HEK293T (cell line): ENCODE results near the gene EIF4G3.

ENCODE experiments used
- CTCF ChIA-PET: fragments of 350-600 bp; formaldehyde crosslinking; extraction: SDS; loops from one replicate; lab custom pipeline; 2021; ENCODE audit warnings: antibody characterized with exemption, inconsistent platforms; lab: Yijun Ruan, JAX
- POLR2A ChIA-PET: fragments of 350-600 bp; formaldehyde crosslinking; extraction: SDS; loops from one replicate; lab custom pipeline; 2020; ENCODE audit warnings: antibody characterized with exemption, inconsistent platforms; lab: Yijun Ruan, JAX
- DNase-seq: peaks from one replicate; pipeline ENCODE4 v3.0.0; 2012; ENCODE audit warnings: mixed read lengths; ENCODE audit errors: extremely low spot score
- ARNT ChIP-seq: fragments of 450-650 bp; IDR thresholded peaks from 2 replicates; pipeline ENCODE4 v1.6.1; 2017; ENCODE audit warnings: mild to moderate bottlenecking
- BHLHE40 ChIP-seq: fragments of 450-650 bp; IDR thresholded peaks from 2 replicates; pipeline ENCODE4 v1.6.1; 2016; ENCODE audit warnings: mild to moderate bottlenecking, moderate library complexity, borderline replicate concordance
- CTBP1 ChIP-seq: fragments of 450-650 bp; IDR thresholded peaks from 2 replicates; pipeline ENCODE4 v1.6.1; 2016; ENCODE audit warnings: borderline replicate concordance
- ELF4 ChIP-seq: fragments of 450-650 bp; IDR thresholded peaks from 2 replicates; pipeline ENCODE4 v1.6.1; 2017; ENCODE audit warnings: antibody characterized with exemption
- FOXA1 ChIP-seq: fragments of 450-650 bp; IDR thresholded peaks from 2 replicates; pipeline ENCODE4 v1.6.1; 2016; ENCODE audit warnings: mild to moderate bottlenecking
- FOXK2 ChIP-seq: fragments of 450-650 bp; IDR thresholded peaks from 2 replicates; pipeline ENCODE4 v1.6.1; 2016; ENCODE audit warnings: mild to moderate bottlenecking
- FOXM1 ChIP-seq: fragments of 450-650 bp; IDR thresholded peaks from 2 replicates; pipeline ENCODE4 v1.6.1; 2017; ENCODE audit warnings: mild to moderate bottlenecking, borderline replicate concordance
- HDGF ChIP-seq: fragments of 450-650 bp; IDR thresholded peaks from 2 replicates; pipeline ENCODE4 v1.6.1; 2017; ENCODE audit warnings: antibody characterized with exemption, borderline replicate concordance
- L3MBTL2 ChIP-seq: fragments of 450-650 bp; conservative IDR thresholded peaks from 2 replicates; pipeline ENCODE4 v1.6.1; 2016; ENCODE audit warnings: mild to moderate bottlenecking
- LEF1 ChIP-seq: fragments of 450-650 bp; IDR thresholded peaks from 2 replicates; pipeline ENCODE4 v1.6.1; 2017; ENCODE audit warnings: mild to moderate bottlenecking, borderline replicate concordance
- NFRKB ChIP-seq: fragments of 450-650 bp; IDR thresholded peaks from 2 replicates; pipeline ENCODE4 v1.6.1; 2016; ENCODE audit warnings: mild to moderate bottlenecking, moderate library complexity
- PKNOX1 ChIP-seq: fragments of 450-650 bp; IDR thresholded peaks from 2 replicates; pipeline ENCODE4 v1.6.1; 2016
- SP1 ChIP-seq: fragments of 450-650 bp; IDR thresholded peaks from 2 replicates; pipeline ENCODE4 v1.6.1; 2017
- SUZ12 ChIP-seq: fragments of 450-650 bp; IDR thresholded peaks from 2 replicates; pipeline ENCODE4 v1.6.1; 2016; ENCODE audit warnings: mild to moderate bottlenecking
- TARDBP ChIP-seq: fragments of 450-650 bp; IDR thresholded peaks from 2 replicates; pipeline ENCODE4 v1.6.1; 2016
- ZNF384 ChIP-seq: fragments of 450-650 bp; IDR thresholded peaks from 2 replicates; pipeline ENCODE4 v1.6.1; 2016

EIF4G3 gene

GRCh38 chr1:21176586-21177555, at the start of gene EIF4G3:
Gene EIF4G3 (minus strand): TSS chr1:21176897. CDS start chr1:21002742, 174,155 bp downstream.
- CTCF ChIA-PET: interaction anchor here (0.6 kb wide), 1 partner anchor 14 kb away, joined by 3 read pairs; no protein-coding TSS in a partner anchor

GRCh38 chr1:21225065-21225464, 48.4 kb upstream of the EIF4G3 start:
- DNase-seq: no peak
- ChIA-PET POLR2A (no interaction called here), CTCF (interaction anchor here (1.2 kb wide), 1 partner anchor 144 kb away, joined by 4 read pairs; no protein-coding TSS in a partner anchor)
- TF ChIP-seq BHLHE40 (no peak), FOXK2 (no peak), ELF4 (no peak), LEF1 (no peak), TARDBP (no peak), ARNT (no peak), L3MBTL2 (no peak)

More at GRCh38 chr1:21176586-21177555, at the start of gene EIF4G3:
- DNase-seq: peak; percentile 98
- POLR2A ChIA-PET: no interaction called here
- TF ChIP-seq FOXA1: no peak
- TF ChIP-seq SP1: no peak
- TF ChIP-seq ARNT: no peak
- no peak for TF ChIP-seq SUZ12
- no peak for TF ChIP-seq FOXK2
- no peak for TF ChIP-seq NFRKB
- TF ChIP-seq LEF1: no peak
- TF ChIP-seq ELF4: peak; percentile 54; the same call in 1 of the 2 replicates
- peak; percentile 96 for TF ChIP-seq L3MBTL2
- no peak for TF ChIP-seq HDGF
- no peak for TF ChIP-seq PKNOX1

- CTCF ChIA-PET: no interaction called here
- POLR2A ChIA-PET: no interaction called here
- TF ChIP-seq ARNT (no peak), FOXA1 (no peak), LEF1 (no peak), PKNOX1 (no peak), L3MBTL2 (no peak), HDGF (no peak), SUZ12 (no peak), ZNF384 (no peak), TARDBP (no peak), ELF4 (no peak), FOXM1 (no peak), BHLHE40 (no peak), NFRKB (no peak), SP1 (no peak)
- no peak for DNase-seq
Observed at GRCh38 chr1:21220815-21221214, 44.1 kb upstream of the EIF4G3 start.

GRCh38 chr1:21219674-21220073, 43.0 kb upstream of the EIF4G3 start:
- no peak for DNase-seq
- POLR2A ChIA-PET: no interaction called here
- CTCF ChIA-PET: interaction anchor here (0.6 to 0.8 kb wide), 2 partner anchors 12 to 236 kb away, joined by 3 read pairs; no protein-coding TSS in a partner anchor
- TF ChIP-seq ZNF384: no peak
- TF ChIP-seq L3MBTL2: no peak
- TF ChIP-seq ELF4: no peak
- no peak for TF ChIP-seq FOXK2
- no peak for TF ChIP-seq ARNT
- TF ChIP-seq FOXM1: no peak
- TF ChIP-seq PKNOX1: no peak
- no peak for TF ChIP-seq CTBP1
- TF ChIP-seq HDGF: no peak
- TF ChIP-seq TARDBP: no peak
- no peak for TF ChIP-seq SUZ12
- no peak for TF ChIP-seq FOXA1
- TF ChIP-seq BHLHE40: no peak

- TF ChIP-seq BHLHE40 (no peak), L3MBTL2 (peak; percentile 85)
- peak; percentile 77 for DNase-seq
- CTCF ChIA-PET: interaction anchor here (0.5 to 2.0 kb wide), 11 partner anchors 14 to 790 kb away, joined by 3 to 14 read pairs (median 3); no protein-coding TSS in a partner anchor
- POLR2A ChIA-PET: no interaction called here
Observed at GRCh38 chr1:21217812-21218596, 41.3 kb upstream of the EIF4G3 start.
